LNCaP clone FGC (cell line): Measurements from ENCODE around the gene UGT2B11.
"Not testable (repeated sequence)": the region's sequence is repeated elsewhere in the genome, so short reads cannot be mapped to it uniquely, and the experiment has no call there.

Source experiments
- DNase-seq: peaks from one replicate; pipeline ENCODE4 v3.0.0-alpha.2; 2011; ENCODE audit warnings: low read depth
- H3K4me3 ChIP-seq: 2 replicates; pipeline ENCODE4 v1.5.1; 2011; ENCODE audit warnings: mild to moderate bottlenecking, low read depth, low read length, control low read depth
- TF ChIP-seq, protein P1 (sequence below): IDR thresholded peaks from 2 replicates; pipeline ENCODE4 v1.5.1; 2012; ENCODE audit warnings: mild to moderate bottlenecking; ENCODE audit not compliant: control insufficient read depth, insufficient read depth; ENCODE audit errors: extremely low read depth

The UGT2B11 gene

DNA sequence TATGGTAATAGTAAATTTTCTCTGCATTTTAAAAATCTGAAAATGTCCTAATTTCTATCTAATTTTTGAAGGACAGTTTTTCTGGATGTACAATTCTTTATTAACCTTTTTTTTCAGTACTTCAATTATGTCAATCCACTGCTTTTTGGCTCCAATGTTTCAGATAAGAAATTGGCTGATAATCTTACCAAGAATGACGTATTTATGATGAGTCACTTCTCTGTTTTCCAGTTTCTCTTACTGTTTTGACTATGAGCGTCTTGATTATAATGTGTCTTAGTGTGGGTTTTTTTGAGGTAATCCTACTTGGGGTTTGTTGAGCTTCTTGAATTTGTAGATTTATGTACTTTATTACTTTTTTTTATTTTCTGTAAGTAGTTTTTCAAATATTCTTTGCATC is 47.2 kb downstream of the UGT2B11 start:
- no peak for DNase-seq
- H3K4me3 ChIP-seq: no peak overlapping the region
- TF ChIP-seq, protein P1, sequence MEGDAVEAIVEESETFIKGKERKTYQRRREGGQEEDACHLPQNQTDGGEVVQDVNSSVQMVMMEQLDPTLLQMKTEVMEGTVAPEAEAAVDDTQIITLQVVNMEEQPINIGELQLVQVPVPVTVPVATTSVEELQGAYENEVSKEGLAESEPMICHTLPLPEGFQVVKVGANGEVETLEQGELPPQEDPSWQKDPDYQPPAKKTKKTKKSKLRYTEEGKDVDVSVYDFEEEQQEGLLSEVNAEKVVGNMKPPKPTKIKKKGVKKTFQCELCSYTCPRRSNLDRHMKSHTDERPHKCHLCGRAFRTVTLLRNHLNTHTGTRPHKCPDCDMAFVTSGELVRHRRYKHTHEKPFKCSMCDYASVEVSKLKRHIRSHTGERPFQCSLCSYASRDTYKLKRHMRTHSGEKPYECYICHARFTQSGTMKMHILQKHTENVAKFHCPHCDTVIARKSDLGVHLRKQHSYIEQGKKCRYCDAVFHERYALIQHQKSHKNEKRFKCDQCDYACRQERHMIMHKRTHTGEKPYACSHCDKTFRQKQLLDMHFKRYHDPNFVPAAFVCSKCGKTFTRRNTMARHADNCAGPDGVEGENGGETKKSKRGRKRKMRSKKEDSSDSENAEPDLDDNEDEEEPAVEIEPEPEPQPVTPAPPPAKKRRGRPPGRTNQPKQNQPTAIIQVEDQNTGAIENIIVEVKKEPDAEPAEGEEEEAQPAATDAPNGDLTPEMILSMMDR: no peak

DNA sequence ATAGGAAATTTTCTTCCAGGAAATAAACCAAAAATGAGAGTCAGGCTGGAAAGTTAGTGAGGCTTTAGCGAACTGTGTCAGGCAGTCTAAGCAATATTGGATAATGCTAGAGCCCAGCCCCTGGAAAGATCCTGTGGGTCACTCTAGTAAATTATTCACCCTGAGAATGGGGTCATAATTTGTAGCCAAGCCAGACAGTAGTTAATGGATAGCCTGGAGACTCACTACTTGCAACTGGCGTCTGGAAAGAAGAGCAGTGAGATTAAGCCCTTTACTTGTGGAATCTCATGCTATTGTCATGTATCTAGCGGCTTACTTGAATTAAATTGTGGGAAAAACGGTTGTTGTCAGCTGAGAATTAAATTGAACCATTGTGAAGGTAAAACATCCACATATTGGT is 48.2 kb downstream of the UGT2B11 start:
- DNase-seq, H3K4me3 ChIP-seq: not testable (repeated sequence)

DNA sequence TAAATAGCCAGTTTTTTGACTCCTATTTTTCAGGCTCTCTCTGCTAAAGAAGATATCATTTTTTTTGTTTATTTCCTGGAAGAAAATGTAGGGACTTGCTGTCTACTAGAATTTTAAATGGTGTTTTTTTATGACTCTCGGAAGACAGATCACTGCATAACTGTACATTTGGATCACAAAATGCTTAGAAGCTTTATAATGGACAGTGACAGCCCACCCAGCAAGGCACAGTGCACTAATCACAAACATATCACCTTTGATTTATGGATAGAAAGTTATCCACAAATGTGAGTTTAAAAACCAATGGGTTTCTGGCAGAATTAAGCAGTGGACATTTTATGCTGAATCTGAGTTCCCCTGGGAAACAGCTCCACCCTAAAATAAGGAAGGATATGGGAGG is 48.8 kb downstream of the UGT2B11 start:
- not testable (repeated sequence) for DNase-seq, H3K4me3 ChIP-seq

DNA sequence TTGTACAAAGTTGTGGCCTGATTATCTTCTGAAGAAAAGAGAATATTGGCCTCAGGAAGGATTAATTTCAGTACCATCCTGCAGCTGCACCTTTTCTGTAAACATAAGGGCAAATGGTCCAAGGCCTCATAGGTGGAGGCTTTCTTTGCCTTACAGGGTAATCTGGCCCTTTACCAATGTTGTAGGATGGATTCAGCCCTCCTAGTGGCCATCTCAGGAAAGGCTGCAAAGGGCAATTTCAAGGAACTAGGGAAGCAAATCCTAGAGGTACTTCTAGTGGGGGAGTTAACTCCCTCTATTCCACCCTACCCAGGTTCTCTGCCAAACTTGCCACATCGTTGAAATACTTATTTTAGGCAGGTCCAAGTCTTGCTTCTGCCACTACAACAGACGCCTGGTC is 57.6 kb downstream of the UGT2B11 start:
- TF ChIP-seq, protein P1: no peak
- DNase-seq: no peak
- no peak overlapping the region for H3K4me3 ChIP-seq

DNA sequence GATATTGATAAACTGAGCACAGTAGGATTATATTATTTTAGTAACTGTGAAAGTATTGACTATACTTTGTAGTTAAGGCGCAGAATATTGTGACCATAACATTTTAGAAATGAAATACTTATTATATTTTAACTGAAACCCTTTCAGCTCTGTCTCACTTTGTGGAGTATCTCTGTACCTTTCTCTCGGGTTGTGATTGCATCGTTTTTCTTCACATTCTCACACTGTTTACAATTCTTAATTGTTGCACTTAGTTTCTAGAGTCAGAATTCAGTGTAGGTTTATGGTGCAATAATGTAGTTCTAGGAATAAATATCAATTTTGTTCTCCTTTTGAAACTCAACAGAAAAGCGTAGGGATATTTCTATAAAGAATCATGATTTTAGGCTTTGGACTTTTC is 60.5 kb downstream of the UGT2B11 start:
- no peak overlapping the region for H3K4me3 ChIP-seq
- DNase-seq: no peak
- TF ChIP-seq, protein P1: no peak
